Tongue (tissue), 2 donors: ENCODE measurements around the gene ZNF536. TPM values are rescaled to one million over a fixed set of nuclear protein-coding genes. Genes with fewer than 3 reads are reported as not detected.
"Not testable (repeated sequence)": the region's sequence is repeated elsewhere in the genome, so short reads cannot be mapped to it uniquely, and the experiment has no call there.

Source experiments
- DNase-seq: peaks from one replicate; pipeline ENCODE4 v3.0.0-alpha.2; 2015
- total RNA-seq: library from RNA; depleted of rRNA; stranded (reverse); fragments of >200 nt; gene quantifications from one replicate; pipeline ENCODE4 v1.2.3, GENCODE V29; 2014

The ZNF536 gene
- total RNA-seq, 1 donor from 2014 or later, result 8.3 TPM

GRCh38 chr19:30341611-30342201, 30.5 kb upstream of the ZNF536 start:
- no peak for DNase-seq

- no peak for DNase-seq
Measured at GRCh38 chr19:30342901-30343300, 29.3 kb upstream of the ZNF536 start.

- DNase-seq, result no peak
Measured at GRCh38 chr19:30344446-30345425, 27.4 kb upstream of the ZNF536 start.

GRCh38 chr19:30345686-30346085, 26.5 kb upstream of the ZNF536 start:
- DNase-seq, result no peak

- DNase-seq, result not testable (repeated sequence)
Measured at GRCh38 chr19:30346468-30346867, 25.7 kb upstream of the ZNF536 start.

- DNase-seq, result no peak
Measured at GRCh38 chr19:30349131-30349730, 23.0 kb upstream of the ZNF536 start.

GRCh38 chr19:30350692-30351663, 21.2 kb upstream of the ZNF536 start:
- DNase-seq, result no peak

GRCh38 chr19:30351774-30352173, 20.4 kb upstream of the ZNF536 start:
- no peak for DNase-seq

GRCh38 chr19:30353394-30353945, 18.7 kb upstream of the ZNF536 start:
- DNase-seq, result no peak

GRCh38 chr19:30355586-30355985, 16.6 kb upstream of the ZNF536 start:
- DNase-seq, result no peak

GRCh38 chr19:30356951-30357579, 15.1 kb upstream of the ZNF536 start:
- DNase-seq, result no peak

GRCh38 chr19:30357580-30357954, 14.6 kb upstream of the ZNF536 start:
- DNase-seq, result no peak

GRCh38 chr19:30358319-30358718, 13.9 kb upstream of the ZNF536 start:
- no peak for DNase-seq

- no peak for DNase-seq
Measured at GRCh38 chr19:30358821-30359580, 13.2 kb upstream of the ZNF536 start.

GRCh38 chr19:30359936-30360335, 12.2 kb upstream of the ZNF536 start:
- no peak for DNase-seq

- no peak for DNase-seq
Measured at GRCh38 chr19:30360376-30361106, 11.6 kb upstream of the ZNF536 start.

GRCh38 chr19:30361107-30361447, 11.1 kb upstream of the ZNF536 start:
- DNase-seq, result no peak

- no peak for DNase-seq
Measured at GRCh38 chr19:30361721-30362120, 10.5 kb upstream of the ZNF536 start.

GRCh38 chr19:30362156-30362754, 9.9 kb upstream of the ZNF536 start:
- DNase-seq, result no peak
